ENCODE measurements around the gene TERB1.

Gene TERB1

DNA sequence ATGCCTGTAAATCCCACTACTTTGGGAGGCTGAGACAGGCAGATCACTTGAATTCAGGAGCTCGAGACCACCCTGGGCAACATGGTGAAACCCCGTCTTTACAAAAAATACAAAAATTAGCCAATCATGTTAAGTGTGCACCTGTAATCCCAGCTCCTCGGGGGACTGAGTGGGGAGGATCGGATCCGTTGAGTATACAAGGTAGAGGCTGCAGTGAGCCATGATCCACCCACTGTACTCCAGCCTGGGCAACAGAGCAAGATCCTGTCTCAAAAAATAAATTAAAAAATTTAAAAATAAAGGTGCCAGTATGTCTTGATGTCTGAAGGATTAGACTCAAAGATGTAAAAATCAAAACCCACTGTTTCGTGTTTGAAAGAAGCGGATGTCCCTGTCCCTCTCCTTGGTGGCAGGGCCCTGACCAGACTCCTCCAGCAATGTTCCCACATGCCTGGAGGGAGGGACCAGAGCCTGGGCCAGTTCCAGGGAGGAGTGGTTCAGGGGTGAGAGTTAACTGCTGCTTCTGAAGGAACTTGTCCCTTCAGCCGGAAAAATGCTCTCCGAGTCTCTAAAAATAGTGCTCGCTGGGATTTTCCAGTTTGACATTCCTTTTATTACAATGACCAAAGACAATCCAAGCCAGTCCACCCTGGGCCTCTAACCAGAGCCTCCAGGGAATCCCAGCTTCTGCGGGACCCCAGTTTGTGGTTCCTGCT, 95.4 kb downstream of the TERB1 start:
- TF ChIP-seq ZFX (IDR thresholded peaks at IDR 0.05), result no peak
- TF ChIP-seq CTCF (conservative IDR thresholded peaks at IDR 0.05), result no peak
- H3K27ac ChIP-seq, result peak overlapping the region; percentile 51
